ENCODE results near the gene GPR32.
"Not testable (repeated sequence)": the region's sequence is repeated elsewhere in the genome, so short reads cannot be mapped to it uniquely, and the experiment has no call there.

The GPR32 gene

GRCh38 chr19:50778906-50779430 is 8.7 kb downstream of the GPR32 start:
- TF ChIP-seq, protein P1, sequence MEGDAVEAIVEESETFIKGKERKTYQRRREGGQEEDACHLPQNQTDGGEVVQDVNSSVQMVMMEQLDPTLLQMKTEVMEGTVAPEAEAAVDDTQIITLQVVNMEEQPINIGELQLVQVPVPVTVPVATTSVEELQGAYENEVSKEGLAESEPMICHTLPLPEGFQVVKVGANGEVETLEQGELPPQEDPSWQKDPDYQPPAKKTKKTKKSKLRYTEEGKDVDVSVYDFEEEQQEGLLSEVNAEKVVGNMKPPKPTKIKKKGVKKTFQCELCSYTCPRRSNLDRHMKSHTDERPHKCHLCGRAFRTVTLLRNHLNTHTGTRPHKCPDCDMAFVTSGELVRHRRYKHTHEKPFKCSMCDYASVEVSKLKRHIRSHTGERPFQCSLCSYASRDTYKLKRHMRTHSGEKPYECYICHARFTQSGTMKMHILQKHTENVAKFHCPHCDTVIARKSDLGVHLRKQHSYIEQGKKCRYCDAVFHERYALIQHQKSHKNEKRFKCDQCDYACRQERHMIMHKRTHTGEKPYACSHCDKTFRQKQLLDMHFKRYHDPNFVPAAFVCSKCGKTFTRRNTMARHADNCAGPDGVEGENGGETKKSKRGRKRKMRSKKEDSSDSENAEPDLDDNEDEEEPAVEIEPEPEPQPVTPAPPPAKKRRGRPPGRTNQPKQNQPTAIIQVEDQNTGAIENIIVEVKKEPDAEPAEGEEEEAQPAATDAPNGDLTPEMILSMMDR (IDR thresholded peaks at IDR 0.05; ENCODE audit: control insufficient read depth, extremely low read depth, insufficient read depth) = no peak
- no peak for DNase-seq (ENCODE audit: low read depth)
- no peak overlapping the region for H3K4me3 ChIP-seq (ENCODE audit: low read depth, low read length)

DNA sequence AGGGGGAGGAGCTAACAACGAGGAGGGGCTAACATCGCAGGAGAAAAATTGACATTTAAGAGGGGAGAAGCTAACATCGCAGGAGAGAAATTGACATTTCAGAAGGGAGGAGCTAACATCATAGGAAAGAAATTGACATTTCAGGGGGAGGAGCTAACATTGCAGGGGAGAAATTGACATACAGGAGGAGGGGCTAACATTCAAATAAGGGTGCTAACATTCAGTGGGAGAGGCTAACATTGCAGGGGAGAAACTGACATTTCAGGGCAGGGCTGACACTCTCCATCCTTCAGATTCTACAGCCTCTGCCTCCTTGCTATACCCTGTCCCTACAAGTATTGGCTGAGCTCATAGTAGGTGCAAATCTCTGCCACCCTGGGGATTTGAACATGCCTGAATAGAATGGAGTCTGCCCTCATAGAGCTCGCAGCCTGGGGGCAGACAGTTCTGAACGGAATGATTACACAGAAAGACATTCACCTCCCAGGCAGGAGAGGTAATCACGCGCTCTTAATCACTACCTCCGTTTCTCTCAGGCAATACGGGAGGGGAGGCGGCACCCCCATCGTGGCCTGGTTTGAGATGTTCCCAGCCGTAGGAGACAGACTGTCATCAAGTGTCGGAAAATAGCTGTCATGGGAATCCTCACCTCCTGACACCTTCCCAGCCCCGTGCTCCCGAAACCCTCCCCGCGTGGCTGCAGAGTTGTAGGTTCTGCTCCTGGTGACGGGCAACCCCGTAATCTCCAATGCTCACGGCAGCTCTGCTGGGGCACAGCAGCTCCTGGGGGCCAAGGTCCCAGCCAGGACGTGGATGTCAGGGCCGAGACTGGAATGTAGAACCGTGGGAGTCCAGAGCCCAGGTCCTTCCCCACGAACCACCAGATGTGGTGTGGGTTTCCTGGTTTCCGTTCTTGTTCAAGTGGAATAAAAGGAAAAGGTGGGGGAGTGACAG is 9.5 kb downstream of the GPR32 start:
- DNase-seq (ENCODE audit: low read depth) = no peak
- TF ChIP-seq, protein P1 (IDR thresholded peaks at IDR 0.05; ENCODE audit: control insufficient read depth, extremely low read depth, insufficient read depth) = no peak
- no peak overlapping the region for H3K4me3 ChIP-seq (ENCODE audit: low read depth, low read length)

- DNase-seq (ENCODE audit: low read depth) = no peak
- TF ChIP-seq, protein P1 (IDR thresholded peaks at IDR 0.05; ENCODE audit: control insufficient read depth, extremely low read depth, insufficient read depth) = no peak
- no peak overlapping the region for H3K4me3 ChIP-seq (ENCODE audit: low read depth, low read length)
These were observed 10.6 kb downstream of the GPR32 start for GRCh38 chr19:50780753-50781435.

- not testable (repeated sequence) for H3K4me3 ChIP-seq (ENCODE audit: low read depth, low read length); DNase-seq (ENCODE audit: low read depth)
These were observed 13.5 kb downstream of the GPR32 start for GRCh38 chr19:50783848-50784152.

DNA sequence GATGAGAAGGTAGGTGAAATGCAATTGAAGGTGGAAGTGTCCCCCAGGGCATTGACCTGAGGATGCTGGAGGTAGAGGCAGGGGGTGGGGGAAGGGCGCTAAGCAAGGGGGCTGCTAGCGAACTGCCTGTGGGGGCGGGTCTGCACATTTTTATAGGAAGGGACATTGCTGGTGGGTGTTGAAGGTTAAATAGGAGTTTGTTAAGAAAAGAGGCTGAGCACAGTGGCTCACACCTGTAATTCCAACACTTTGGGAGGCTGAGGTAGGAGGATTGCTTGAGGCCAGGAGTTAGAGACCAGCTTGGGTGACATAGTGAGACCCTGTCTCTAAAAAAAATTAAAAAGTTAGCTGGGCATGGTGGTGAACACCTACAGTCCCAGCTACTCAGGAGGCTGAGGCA is 14.4 kb downstream of the GPR32 start:
- H3K4me3 ChIP-seq (ENCODE audit: low read depth, low read length) = no peak overlapping the region
- TF ChIP-seq, protein P1 (IDR thresholded peaks at IDR 0.05; ENCODE audit: control insufficient read depth, extremely low read depth, insufficient read depth) = no peak
- DNase-seq (ENCODE audit: low read depth) = no peak

- no peak for DNase-seq (ENCODE audit: low read depth)
- H3K4me3 ChIP-seq (ENCODE audit: low read depth, low read length) = no peak overlapping the region
- TF ChIP-seq, protein P1 (IDR thresholded peaks at IDR 0.05; ENCODE audit: control insufficient read depth, extremely low read depth, insufficient read depth) = no peak
These were observed 15.1 kb downstream of the GPR32 start for GRCh38 chr19:50785329-50785728.

DNA sequence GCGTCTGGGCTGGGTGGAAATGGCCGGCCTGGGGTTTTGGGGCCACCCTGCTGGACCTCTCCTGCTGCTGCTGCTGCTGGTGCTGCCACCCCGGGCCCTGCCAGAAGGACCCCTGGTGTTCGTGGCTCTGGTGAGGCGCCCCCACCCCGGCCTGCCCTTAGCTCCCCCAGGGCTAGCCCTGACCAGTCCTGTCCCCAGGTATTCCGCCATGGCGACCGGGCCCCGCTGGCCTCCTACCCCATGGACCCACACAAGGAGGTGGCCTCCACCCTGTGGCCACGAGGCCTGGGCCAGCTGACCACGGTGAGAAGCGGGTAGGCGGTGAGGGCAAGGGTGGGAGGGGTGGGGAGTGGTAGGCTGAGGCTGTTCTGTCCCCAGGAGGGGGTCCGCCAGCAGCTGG is 20.1 kb downstream of the GPR32 start, which contains the start of gene ACP4:
ACP4 (plus strand) TSS at position 20 of the 400 bp plus-strand sequence; CDS start at position 20, 0 bp downstream.
- H3K4me3 ChIP-seq (ENCODE audit: low read depth, low read length) = no peak within 1 kb of the TSS
- TF ChIP-seq, protein P1 (IDR thresholded peaks at IDR 0.05; ENCODE audit: control insufficient read depth, extremely low read depth, insufficient read depth) = no peak
- no peak for DNase-seq (ENCODE audit: low read depth)
